ENCODE data around the gene MDM4.

MDM4 gene

DNA sequence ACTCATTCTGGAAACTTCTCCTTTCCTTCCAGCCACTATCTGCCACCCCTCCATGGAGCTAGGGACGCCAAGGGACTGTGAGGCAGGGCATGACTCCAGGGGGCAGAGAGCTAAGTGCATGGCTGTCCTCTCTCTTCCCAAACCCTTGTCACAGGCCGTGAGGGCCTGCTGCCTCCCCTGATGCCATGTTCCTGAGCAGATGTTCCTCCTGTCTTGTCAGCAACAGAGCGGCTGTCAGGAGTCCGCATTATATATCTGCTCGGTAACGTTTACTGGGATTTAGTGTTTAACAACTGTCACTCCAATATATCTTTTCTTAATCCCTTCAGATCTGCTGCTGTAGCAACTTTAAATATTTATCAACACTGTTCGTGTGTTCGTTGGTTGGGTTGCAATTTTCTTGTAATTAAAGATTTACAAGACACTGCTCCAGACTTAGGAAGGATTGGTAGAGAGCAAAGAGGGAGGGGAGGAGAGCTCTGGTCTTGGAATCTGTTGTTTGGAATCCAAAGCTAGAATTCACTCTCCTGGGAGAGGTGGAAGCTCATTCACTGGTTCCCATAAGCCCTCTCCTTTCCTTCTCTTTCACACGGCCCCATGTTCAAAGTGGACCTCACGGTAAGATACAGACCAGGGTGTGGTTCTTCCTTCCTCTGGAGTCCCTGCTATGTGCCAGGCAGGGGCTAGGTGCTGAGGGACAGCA, 76.2 kb downstream of the MDM4 start:
- H3K4me3 Mint-ChIP-seq, result no peak overlapping the region
- H3K27me3 Mint-ChIP-seq (ENCODE audit: low read depth), result peaks cover 2% of the 10 kb centered on the region
- no peaks in the 10 kb centered on the region for H3K9me3 Mint-ChIP-seq
- H3K36me3 Mint-ChIP-seq (ENCODE audit: low read depth), result no peaks in the 10 kb centered on the region
- no peak overlapping the region for H3K27ac Mint-ChIP-seq
- DNase-seq (ENCODE audit: low spot score), result no peak
- H3K4me1 Mint-ChIP-seq (ENCODE audit: low read depth), result peaks cover 2% of the 10 kb centered on the region

DNA sequence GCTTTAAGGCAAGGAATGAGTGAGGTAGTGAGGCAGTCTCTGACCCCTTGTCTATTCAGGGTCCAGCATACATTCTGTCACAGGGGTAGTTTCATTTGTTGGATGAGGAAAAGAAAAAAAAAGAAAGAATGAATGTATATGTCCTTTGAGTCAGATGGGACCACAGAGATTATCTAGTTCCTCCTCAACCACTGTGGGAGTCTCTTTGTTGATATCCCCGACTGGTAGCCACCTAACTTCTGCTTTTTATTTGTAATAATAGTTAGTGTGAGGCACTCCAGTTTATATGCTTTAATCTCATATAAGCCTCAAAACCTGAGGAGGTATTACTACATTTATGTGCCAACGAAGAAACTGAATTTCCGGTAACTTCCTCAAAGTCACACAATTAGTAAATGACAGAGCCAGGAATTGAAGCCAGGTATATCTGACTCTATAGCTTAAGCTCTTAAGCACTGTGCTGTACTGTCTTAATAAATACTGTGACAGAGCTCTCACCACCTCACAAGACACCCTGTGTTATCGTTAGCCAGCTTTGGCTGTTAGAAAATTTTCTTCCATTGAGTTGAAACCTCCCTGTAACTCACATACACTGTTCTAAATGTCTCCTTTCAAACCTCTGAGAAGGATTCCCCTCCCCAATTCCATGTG, 82.2 kb downstream of the MDM4 start:
- no peak overlapping the region for H3K27ac Mint-ChIP-seq
- no peak for DNase-seq (ENCODE audit: low spot score)
- no peak overlapping the region for H3K4me3 Mint-ChIP-seq
- no peaks in the 10 kb centered on the region for H3K4me1 Mint-ChIP-seq (ENCODE audit: low read depth)
- H3K36me3 Mint-ChIP-seq (ENCODE audit: low read depth), result no peaks in the 10 kb centered on the region
- H3K9me3 Mint-ChIP-seq, result no peaks in the 10 kb centered on the region
- no peaks in the 10 kb centered on the region for H3K27me3 Mint-ChIP-seq (ENCODE audit: low read depth)

DNA sequence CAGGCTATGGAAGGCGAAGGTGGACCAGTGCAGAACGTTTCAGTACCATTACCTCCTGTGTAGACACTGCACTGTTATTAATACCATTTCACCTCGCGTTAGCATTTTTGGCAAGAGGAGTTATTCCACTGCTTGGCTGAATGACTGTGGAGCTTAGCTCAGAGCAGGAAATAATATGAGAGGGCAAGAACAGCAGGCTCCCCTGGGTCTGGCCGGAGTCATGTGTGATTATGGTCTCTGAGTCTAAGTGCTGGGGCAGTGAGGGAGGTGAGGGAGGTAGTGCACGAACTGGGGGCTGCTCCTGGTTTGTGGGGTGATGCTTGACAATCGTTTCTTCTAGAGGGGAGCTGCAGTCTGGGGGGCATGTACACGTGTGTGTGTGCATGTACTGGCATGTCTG, 82.9 kb downstream of the MDM4 start:
- no peak overlapping the region for H3K27ac Mint-ChIP-seq

DNA sequence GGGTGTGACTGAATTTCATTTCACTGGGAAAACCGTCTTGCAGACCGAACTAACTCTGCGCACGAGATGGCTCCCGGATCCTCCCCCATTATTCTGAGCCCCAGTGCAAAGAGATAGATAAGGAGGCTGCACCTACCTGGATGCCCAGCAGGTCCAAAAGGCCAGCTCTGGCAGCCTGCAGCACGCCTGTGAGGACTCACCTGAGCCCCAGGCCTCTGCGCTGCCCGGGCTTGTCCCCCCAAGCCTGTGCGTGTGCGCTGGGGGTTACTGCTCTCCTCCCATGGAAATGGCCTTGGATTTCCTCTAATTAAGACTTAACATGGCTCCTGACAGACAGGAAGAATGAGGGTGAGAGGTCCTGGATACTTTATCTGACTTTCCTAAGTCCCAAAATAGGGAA, 83.4 kb downstream of the MDM4 start:
- Mint-ChIP-seq H3K27ac (no peak overlapping the region), H3K4me1 (ENCODE audit: low read depth) (no peaks in the 10 kb centered on the region), H3K4me3 (no peak overlapping the region), H3K9me3 (no peaks in the 10 kb centered on the region), H3K27me3 (ENCODE audit: low read depth) (no peaks in the 10 kb centered on the region), H3K36me3 (ENCODE audit: low read depth) (no peaks in the 10 kb centered on the region)
- no peak for DNase-seq (ENCODE audit: low spot score)

More for the DNA sequence above, 82.9 kb downstream of the MDM4 start:
- no peaks in the 10 kb centered on the region for H3K4me1 Mint-ChIP-seq (ENCODE audit: low read depth)
- DNase-seq (ENCODE audit: low spot score), result no peak
- no peaks in the 10 kb centered on the region for H3K36me3 Mint-ChIP-seq (ENCODE audit: low read depth)
- H3K9me3 Mint-ChIP-seq, result no peaks in the 10 kb centered on the region
- no peak overlapping the region for H3K4me3 Mint-ChIP-seq
- H3K27me3 Mint-ChIP-seq (ENCODE audit: low read depth), result no peaks in the 10 kb centered on the region

DNA sequence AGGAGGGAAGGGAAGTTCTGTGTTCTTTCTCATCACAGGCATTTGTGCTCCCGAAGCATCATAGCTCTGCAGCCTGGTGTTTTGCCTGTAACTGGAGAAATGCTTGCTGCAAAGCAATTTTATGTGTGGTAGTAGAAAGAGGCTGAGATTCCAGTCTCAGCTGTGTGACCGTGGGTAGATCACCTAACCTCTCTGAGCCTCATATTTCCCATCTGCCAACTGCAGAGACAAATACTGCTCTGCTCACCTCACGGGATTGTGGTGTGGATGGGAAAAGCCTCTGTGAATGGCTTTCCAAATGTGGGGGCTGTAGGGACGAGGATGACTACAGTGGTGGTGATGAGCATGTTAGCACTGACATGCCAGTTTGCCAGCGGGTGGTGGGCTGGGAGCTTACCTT, 84.0 kb downstream of the MDM4 start:
- Mint-ChIP-seq H3K4me1 (ENCODE audit: low read depth) (no peaks in the 10 kb centered on the region), H3K9me3 (no peaks in the 10 kb centered on the region), H3K27me3 (ENCODE audit: low read depth) (no peaks in the 10 kb centered on the region)

DNA sequence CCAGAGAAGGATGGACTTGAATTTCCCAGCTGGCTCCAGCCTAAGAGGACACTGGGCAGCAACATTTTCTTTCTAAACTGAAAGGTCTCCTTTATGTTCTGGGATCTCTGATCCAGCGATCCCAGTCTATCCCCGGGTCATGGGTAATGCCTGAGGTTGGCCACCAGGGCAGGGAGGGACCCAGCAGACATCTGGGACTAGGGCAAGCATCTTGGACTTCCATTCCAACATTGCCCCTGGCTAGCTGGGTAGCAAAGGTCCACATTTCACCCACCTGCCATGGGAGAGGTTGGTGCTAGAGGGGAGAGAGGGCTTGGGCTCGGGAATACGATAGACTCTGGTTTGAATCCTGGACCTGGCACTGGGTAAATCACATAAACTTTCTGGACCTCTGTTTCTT, 84.8 kb downstream of the MDM4 start:
- no peaks in the 10 kb centered on the region for H3K4me1 Mint-ChIP-seq (ENCODE audit: low read depth)
- H3K27me3 Mint-ChIP-seq (ENCODE audit: low read depth), result no peaks in the 10 kb centered on the region
- no peak overlapping the region for H3K27ac Mint-ChIP-seq
- DNase-seq (ENCODE audit: low spot score), result no peak
- no peaks in the 10 kb centered on the region for H3K36me3 Mint-ChIP-seq (ENCODE audit: low read depth)
- H3K9me3 Mint-ChIP-seq, result no peaks in the 10 kb centered on the region
- H3K4me3 Mint-ChIP-seq, result no peak overlapping the region

More for the DNA sequence above, 84.0 kb downstream of the MDM4 start:
- H3K27ac Mint-ChIP-seq, result no peak overlapping the region
- no peak for DNase-seq (ENCODE audit: low spot score)
- no peaks in the 10 kb centered on the region for H3K36me3 Mint-ChIP-seq (ENCODE audit: low read depth)
- H3K4me3 Mint-ChIP-seq, result no peak overlapping the region

DNA sequence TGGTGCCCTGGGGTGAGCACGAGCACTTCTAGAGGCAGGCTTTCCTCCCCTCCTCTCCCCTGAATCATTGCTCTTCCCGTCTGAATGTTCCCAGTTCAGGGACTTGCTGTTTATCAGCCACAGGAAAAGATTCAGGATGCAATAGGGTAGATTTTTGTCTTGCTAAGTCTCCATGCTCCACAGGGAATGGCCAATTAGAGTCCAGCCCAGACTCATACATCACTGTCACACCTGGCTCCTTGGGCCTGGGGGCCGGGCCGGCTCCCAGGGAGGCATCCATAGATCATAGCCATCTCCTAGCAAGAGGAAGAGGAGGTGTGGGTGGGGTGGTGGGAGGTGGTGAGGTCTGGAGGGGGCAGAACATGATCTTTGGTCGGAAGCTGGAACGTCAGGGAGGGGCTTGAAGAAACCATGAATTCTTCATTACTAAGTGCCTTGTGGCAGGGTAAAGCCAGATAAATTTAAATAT, 85.9 kb downstream of the MDM4 start:
- H3K4me3 Mint-ChIP-seq, result no peak overlapping the region
- H3K9me3 Mint-ChIP-seq, result no peaks in the 10 kb centered on the region
- no peak for DNase-seq (ENCODE audit: low spot score)
- no peaks in the 10 kb centered on the region for H3K4me1 Mint-ChIP-seq (ENCODE audit: low read depth)
- no peaks in the 10 kb centered on the region for H3K36me3 Mint-ChIP-seq (ENCODE audit: low read depth)
- no peaks in the 10 kb centered on the region for H3K27me3 Mint-ChIP-seq (ENCODE audit: low read depth)
- H3K27ac Mint-ChIP-seq, result no peak overlapping the region

DNA sequence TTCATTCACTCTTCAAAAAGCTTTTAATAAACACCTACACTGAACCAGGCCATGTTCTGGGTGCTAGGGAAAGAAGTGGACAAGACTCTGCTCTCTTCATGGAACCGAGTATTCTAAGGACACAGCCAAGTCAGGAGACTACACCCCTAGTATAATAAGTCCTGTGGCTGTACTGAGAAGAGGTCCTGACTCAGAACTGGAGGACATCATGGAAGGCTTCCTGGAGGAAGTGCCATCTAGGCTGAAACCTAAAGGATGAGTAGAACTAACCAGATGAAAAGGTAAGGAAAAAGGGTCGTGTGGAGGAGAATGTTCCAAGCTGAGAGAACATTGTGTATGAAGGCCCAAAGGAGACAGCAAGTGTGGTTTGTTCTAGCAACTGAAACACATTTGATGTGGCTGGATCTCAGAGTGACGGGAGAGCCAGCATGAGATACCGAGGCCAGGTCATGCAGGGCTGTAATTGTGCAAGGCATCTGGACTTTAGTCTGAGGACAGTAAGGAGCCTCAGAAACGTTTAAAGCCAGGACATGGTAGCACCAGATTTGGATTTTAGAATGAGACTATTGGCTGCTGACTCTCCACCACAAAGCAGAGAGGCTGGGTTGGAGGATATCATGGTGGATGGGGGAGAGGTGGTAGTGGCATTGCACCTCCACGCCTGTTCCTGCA, 86.8 kb downstream of the MDM4 start:
- Mint-ChIP-seq H3K27ac (no peak overlapping the region), H3K36me3 (ENCODE audit: low read depth) (no peaks in the 10 kb centered on the region), H3K4me3 (no peak overlapping the region)

DNA sequence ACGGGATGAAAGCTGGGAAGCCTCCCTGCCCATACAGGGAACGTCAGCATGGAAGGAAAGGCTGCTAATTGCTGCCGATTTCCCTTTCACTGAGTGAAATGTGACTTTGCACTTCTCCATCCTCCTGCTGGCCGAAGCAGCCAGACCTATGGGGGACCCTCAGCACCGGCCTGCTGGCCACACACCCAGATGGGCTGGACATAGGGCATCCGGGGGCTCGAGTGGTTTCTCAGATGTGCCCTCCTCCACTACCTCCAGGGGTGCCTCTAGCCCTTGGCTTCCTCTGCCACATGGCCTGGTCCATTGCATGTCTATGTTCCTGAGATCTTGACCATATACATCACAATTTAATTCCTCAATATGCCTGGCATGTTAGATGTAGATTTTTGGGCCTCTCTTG, 89.6 kb downstream of the MDM4 start:
- no peak for DNase-seq (ENCODE audit: low spot score)
- Mint-ChIP-seq H3K9me3 (no peaks in the 10 kb centered on the region), H3K27me3 (ENCODE audit: low read depth) (peaks cover 7% of the 10 kb centered on the region), H3K36me3 (ENCODE audit: low read depth) (no peaks in the 10 kb centered on the region), H3K27ac (no peak overlapping the region), H3K4me3 (no peak overlapping the region), H3K4me1 (ENCODE audit: low read depth) (no peaks in the 10 kb centered on the region)

More for the DNA sequence above, 86.8 kb downstream of the MDM4 start:
- H3K4me1 Mint-ChIP-seq (ENCODE audit: low read depth), result no peaks in the 10 kb centered on the region
- no peak for DNase-seq (ENCODE audit: low spot score)
- H3K9me3 Mint-ChIP-seq, result no peaks in the 10 kb centered on the region
- peaks cover 5% of the 10 kb centered on the region for H3K27me3 Mint-ChIP-seq (ENCODE audit: low read depth)

Data from T-helper 2 cell treated with Interferon-gamma antibody and Interleukin-4, amounts not matched to agents 5 μg/mL and 100 μg/mL, for 36 hours (primary cell).